T-cell (primary cell): Measurements from ENCODE around the gene POLR2F. TPM values are rescaled to one million over a fixed set of nuclear protein-coding genes. Genes with fewer than 3 reads are reported as not detected.

Source experiments
- ATAC-seq, 4 experiments: fragments of 200-7000 bp in 3 of 4; fragments of 150-1000 bp in 1 of 4; cut with Tn5 transposase; replicated peaks in 1 of 4; 1 replicate in 3 of 4; 2 replicates in 1 of 4; pipeline ENCODE4 v1.10.0; 2021; ENCODE audit warnings: moderate library complexity in 3 of 4, mild to moderate bottlenecking in 2 of 4, moderate number of reproducible peaks in 1 of 4
- CTCF ChIA-PET, 2 donors: fragments of 300-600 bp; sonication (Branson Sonifier 250); formaldehyde crosslinking; loops; one replicate each; lab custom pipeline; 2022; ENCODE audit warnings: antibody characterized with exemption in 2 of 2; lab: Charles Lee
- POLR2A ChIA-PET, 2 donors: fragments of 300-600 bp; sonication (Branson Sonifier 250); formaldehyde crosslinking; loops; one replicate each; lab custom pipeline; 2022; ENCODE audit warnings: antibody characterized with exemption in 2 of 2; lab: Charles Lee
- DNase-seq, 35 experiments: peaks; one replicate each; pipeline versions ENCODE4 v3.0.0 to v3.0.0-alpha.2; 2013 to 2023
- H3K27ac ChIP-seq: one replicate; pipeline ENCODE4 v1.5.1; 2013; ENCODE audit warnings: low read length
- H3K27me3 ChIP-seq, 2 experiments: replicated peaks in 1 of 2; 1 replicate in 1 of 2; 2 replicates in 1 of 2; pipeline versions ENCODE4 v1.6.1 to v1.7.0; 2013; ENCODE audit warnings: low read length in 1 of 2, mixed read lengths in 1 of 2; ENCODE audit not compliant: control insufficient read depth in 2 of 2, insufficient read depth in 2 of 2; ENCODE audit errors: extremely low read depth in 1 of 2
- H3K36me3 ChIP-seq, 2 donors: 1 replicate in 1 of 2; 2 replicates in 1 of 2; pipeline versions ENCODE4 v1.6.1 to v1.7.0; 2013; ENCODE audit warnings: low read length in 1 of 2; ENCODE audit not compliant: control insufficient read depth in 2 of 2, insufficient read depth in 1 of 2; ENCODE audit errors: extremely low read depth in 1 of 2
- H3K4me1 ChIP-seq, 2 experiments: 1 replicate in 1 of 2; 2 replicates in 1 of 2; pipeline versions ENCODE4 v1.6.1 to v1.7.0; 2013; ENCODE audit warnings: low read length in 2 of 2, mixed read lengths in 1 of 2; ENCODE audit not compliant: insufficient read depth in 2 of 2, control insufficient read depth in 1 of 2; ENCODE audit errors: extremely low read depth in 1 of 2
- H3K4me3 ChIP-seq, 2 donors: 1 replicate in 1 of 2; 2 replicates in 1 of 2; pipeline versions ENCODE4 v1.5.1 to v1.7.0; 2013; ENCODE audit warnings: mild to moderate bottlenecking in 2 of 2, low read length in 1 of 2, moderate library complexity in 1 of 2; ENCODE audit not compliant: control insufficient read depth in 1 of 2; ENCODE audit errors: extremely low read depth in 1 of 2
- H3K9me3 ChIP-seq: 2 replicates; pipeline ENCODE4 v1.7.0; 2013
- H3K27ac Mint-ChIP-seq, 2 donors: one replicate each; pipeline ENCODE4 v1.8.0; 2020 to 2021; ENCODE audit warnings: mild to moderate bottlenecking in 2 of 2, mixed read lengths in 2 of 2
- H3K27me3 Mint-ChIP-seq, 2 donors: one replicate each; pipeline ENCODE4 v1.8.0; 2021 to 2022; ENCODE audit warnings: mixed read lengths in 2 of 2
- H3K36me3 Mint-ChIP-seq: one replicate; pipeline ENCODE4 v1.8.0; 2021; ENCODE audit warnings: mixed read lengths
- H3K4me1 Mint-ChIP-seq, 3 donors: one replicate each; pipeline ENCODE4 v1.8.0; 2020 to 2022; ENCODE audit warnings: mixed read lengths in 3 of 3, mild to moderate bottlenecking in 1 of 3
- H3K4me3 Mint-ChIP-seq, 3 donors: one replicate each; pipeline ENCODE4 v1.8.0; 2020 to 2022; ENCODE audit warnings: mild to moderate bottlenecking in 3 of 3, mixed read lengths in 3 of 3, moderate library complexity in 3 of 3
- H3K9me3 Mint-ChIP-seq, 3 donors: one replicate each; pipeline ENCODE4 v1.8.0; 2020 to 2022; ENCODE audit warnings: mixed read lengths in 3 of 3
- WGBS: methylation state at CpG from one replicate; pipeline ENCODE4 v1.1.5; 2013; ENCODE audit warnings: missing lambda C conversion rate; ENCODE audit not compliant: insufficient coverage; 5-methylcytosine and 5-hydroxymethylcytosine counted together
- total RNA-seq, 35 experiments: library from RNA in 6 of 35; stranded (reverse) in 6 of 35; fragments of 120-200 nt in 1 of 35; gene quantifications; one replicate each; pipeline versions ENCODE4 v1.2.1 to v1.2.4 and lab custom pipeline; 2013 to 2026

Gene POLR2F
- total RNA-seq, 5 donors from 2014 or later (not counting 1 experiment from before 2014, with no cell fraction given): 31.4 to 54.5 (median 49.4) TPM

- WGBS: 75% methylated on average over 3 of the region's 6 CpGs
- no peaks in the 10 kb centered on the region for H3K36me3 ChIP-seq
- Mint-ChIP-seq H3K4me3 (no peak overlapping the region), H3K4me1 (peaks cover 6 to 13% (median 11%) of the 10 kb centered on the region in 3 donors), H3K27me3 (no peaks in the 10 kb centered on the region), H3K27ac (no peak overlapping the region), H3K9me3 (no peaks in the 10 kb centered on the region), H3K36me3 (peaks cover 2% of the 10 kb centered on the region)
- H3K27me3 ChIP-seq: no peaks in the 10 kb centered on the region
- no peak overlapping the region for H3K4me3 ChIP-seq
- no peak for ATAC-seq
- ChIA-PET CTCF (no interaction called here), POLR2A (interaction anchor here in 1 of 2 donors (0.7 kb wide), 1 partner anchor 348 kb away, joined by 3 read pairs; no protein-coding TSS in a partner anchor)
- no peaks in the 10 kb centered on the region for H3K9me3 ChIP-seq
- no peak overlapping the region for H3K27ac ChIP-seq
- peaks cover 0 to 26% of the 10 kb centered on the region in 2 experiments for H3K4me1 ChIP-seq
- no peak for DNase-seq
Measured at GRCh38 chr22:38005943-38006342, 52.4 kb downstream of the POLR2F start.

- no peaks in the 10 kb centered on the region for H3K27me3 Mint-ChIP-seq
- H3K4me1 ChIP-seq: peaks cover 0 to 26% of the 10 kb centered on the region in 2 experiments
- no peaks in the 10 kb centered on the region for H3K9me3 Mint-ChIP-seq
- H3K27ac Mint-ChIP-seq: no peak overlapping the region
- no peak overlapping the region for H3K27ac ChIP-seq
- CTCF ChIA-PET: no interaction called here
- ATAC-seq (no peak), DNase-seq (no peak)
- no peaks in the 10 kb centered on the region for H3K9me3 ChIP-seq
- no peak overlapping the region for H3K4me3 ChIP-seq
- POLR2A ChIA-PET: no interaction called here
- WGBS: 94% methylated on average over 2 of the region's 3 CpGs
- H3K36me3 ChIP-seq: no peaks in the 10 kb centered on the region
- peaks cover 6 to 13% (median 11%) of the 10 kb centered on the region in 3 donors for H3K4me1 Mint-ChIP-seq
- H3K36me3 Mint-ChIP-seq: peaks cover 2% of the 10 kb centered on the region
- H3K27me3 ChIP-seq: no peaks in the 10 kb centered on the region
- no peak overlapping the region for H3K4me3 Mint-ChIP-seq
Measured at GRCh38 chr22:38006906-38007305, 53.4 kb downstream of the POLR2F start.

GRCh38 chr22:38007330-38007902 is 53.9 kb downstream of the POLR2F start:
- WGBS: 95% methylated on average over 12 of the region's 13 CpGs
- Mint-ChIP-seq H3K9me3 (no peaks in the 10 kb centered on the region), H3K4me1 (peaks cover 6 to 13% (median 11%) of the 10 kb centered on the region in 3 donors), H3K27me3 (no peaks in the 10 kb centered on the region), H3K27ac (no peak overlapping the region), H3K4me3 (no peak overlapping the region), H3K36me3 (peaks cover 2% of the 10 kb centered on the region)
- H3K27ac ChIP-seq: no peak overlapping the region
- DNase-seq (no peak), ATAC-seq (no peak)
- peaks cover 0 to 26% of the 10 kb centered on the region in 2 experiments for H3K4me1 ChIP-seq
- POLR2A ChIA-PET: no interaction called here
- CTCF ChIA-PET: no interaction called here
- no peaks in the 10 kb centered on the region for H3K36me3 ChIP-seq
- no peak overlapping the region for H3K4me3 ChIP-seq
- no peaks in the 10 kb centered on the region for H3K9me3 ChIP-seq
- H3K27me3 ChIP-seq: no peaks in the 10 kb centered on the region

- no peak overlapping the region for H3K4me3 ChIP-seq
- H3K4me1 ChIP-seq: peaks cover 0 to 24% of the 10 kb centered on the region in 2 experiments
- no peaks in the 10 kb centered on the region for H3K9me3 ChIP-seq
- CTCF ChIA-PET: no interaction called here
- H3K4me1 Mint-ChIP-seq: peaks cover 6 to 13% (median 11%) of the 10 kb centered on the region in 3 donors
- POLR2A ChIA-PET: no interaction called here
- H3K4me3 Mint-ChIP-seq: no peak overlapping the region
- H3K36me3 ChIP-seq: no peaks in the 10 kb centered on the region
- no peak overlapping the region for H3K27ac ChIP-seq
- peak overlapping the region in 1 of 2 donors; percentile 23 for H3K27ac Mint-ChIP-seq
- 74% methylated on average over 10 of the region's 14 CpGs for WGBS
- no peaks in the 10 kb centered on the region for H3K27me3 ChIP-seq
- DNase-seq: peak in 1 of 35 experiments; percentile 10
- no peak for ATAC-seq
- no peaks in the 10 kb centered on the region for H3K36me3 Mint-ChIP-seq
- no peaks in the 10 kb centered on the region for H3K9me3 Mint-ChIP-seq
- H3K27me3 Mint-ChIP-seq: no peaks in the 10 kb centered on the region
Measured at GRCh38 chr22:38009000-38009806, 55.7 kb downstream of the POLR2F start.

GRCh38 chr22:38012604-38013072 is 59.1 kb downstream of the POLR2F start:
- no peak for ATAC-seq
- Mint-ChIP-seq H3K4me3 (no peak overlapping the region), H3K27ac (no peak overlapping the region), H3K9me3 (no peaks in the 10 kb centered on the region), H3K27me3 (no peaks in the 10 kb centered on the region), H3K4me1 (peaks cover 6 to 13% (median 11%) of the 10 kb centered on the region in 3 donors), H3K36me3 (no peaks in the 10 kb centered on the region)
- no peak for DNase-seq
- no peaks in the 10 kb centered on the region for H3K36me3 ChIP-seq
- H3K27me3 ChIP-seq: peaks cover 0 to 9% of the 10 kb centered on the region in 2 experiments
- H3K27ac ChIP-seq: no peak overlapping the region
- no peak overlapping the region for H3K4me3 ChIP-seq
- ChIA-PET POLR2A (no interaction called here), CTCF (no interaction called here)
- peaks cover 0 to 19% of the 10 kb centered on the region in 2 experiments for H3K4me1 ChIP-seq
- no peaks in the 10 kb centered on the region for H3K9me3 ChIP-seq
- WGBS: 94% methylated on average over 6 of the region's 7 CpGs

- Mint-ChIP-seq H3K9me3 (no peaks in the 10 kb centered on the region), H3K27me3 (no peaks in the 10 kb centered on the region), H3K4me1 (peaks cover under 1 to 9% (median 6%) of the 10 kb centered on the region in 3 donors), H3K4me3 (no peak overlapping the region), H3K36me3 (no peaks in the 10 kb centered on the region), H3K27ac (no peak overlapping the region)
- ChIA-PET POLR2A (no interaction called here), CTCF (no interaction called here)
- DNase-seq (no peak), ATAC-seq (no peak)
- Histone ChIP-seq H3K4me3 (no peak overlapping the region), H3K4me1 (peaks cover 0 to 12% of the 10 kb centered on the region in 2 experiments), H3K27ac (no peak overlapping the region), H3K36me3 (no peaks in the 10 kb centered on the region), H3K9me3 (no peaks in the 10 kb centered on the region), H3K27me3 (peaks cover 0 to 9% of the 10 kb centered on the region in 2 experiments)
- WGBS: no CpG with 5 or more reads among the region's 1 CpG
Measured at GRCh38 chr22:38014083-38014482, 60.6 kb downstream of the POLR2F start.
